Measurements from ENCODE around the gene PPP2R3C.
"Not testable (repeated sequence)": the region's sequence is repeated elsewhere in the genome, so short reads cannot be mapped to it uniquely, and the experiment has no call there.

PPP2R3C gene

GRCh38 chr14:35113308-35113950 lies 8.4 kb downstream of the PPP2R3C start:
- Mint-ChIP-seq H3K36me3 (ENCODE audit: low read depth) (peaks cover 62% of the 10 kb centered on the region), H3K27me3 (ENCODE audit: low read depth) (no peaks in the 10 kb centered on the region), H3K4me3 (no peak overlapping the region), H3K27ac (no peak overlapping the region), H3K9me3 (no peaks in the 10 kb centered on the region), H3K4me1 (ENCODE audit: low read depth) (peaks cover 10% of the 10 kb centered on the region)
- no peak for DNase-seq (ENCODE audit: low spot score)

GRCh38 chr14:35112641-35113040 lies 9.1 kb downstream of the PPP2R3C start:
- Mint-ChIP-seq H3K27me3 (ENCODE audit: low read depth) (no peaks in the 10 kb centered on the region), H3K9me3 (no peaks in the 10 kb centered on the region), H3K4me3 (no peak overlapping the region), H3K4me1 (ENCODE audit: low read depth) (peaks cover 12% of the 10 kb centered on the region), H3K27ac (no peak overlapping the region), H3K36me3 (ENCODE audit: low read depth) (peaks cover 62% of the 10 kb centered on the region)
- DNase-seq (ENCODE audit: low spot score), result no peak

DNA sequence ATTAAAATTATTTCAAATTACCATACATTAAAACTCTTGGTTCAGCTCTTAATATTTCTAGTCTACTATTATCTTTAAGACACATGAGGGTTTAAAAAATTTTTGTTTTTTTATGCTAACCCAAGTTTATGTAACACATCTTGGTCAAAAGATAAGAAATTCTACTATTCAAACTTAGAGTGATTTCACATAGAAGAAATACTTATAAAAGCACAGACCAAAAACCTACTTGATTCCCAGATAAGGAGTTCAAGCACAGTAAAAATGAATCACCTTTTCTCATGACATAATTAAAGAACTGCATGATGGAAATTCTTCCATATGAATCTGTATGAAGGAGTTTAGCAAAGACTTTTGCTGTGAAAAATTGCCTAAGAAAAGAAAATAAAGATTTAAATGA lies 13.9 kb downstream of the PPP2R3C start:
- no peak for DNase-seq (ENCODE audit: low spot score)
- Mint-ChIP-seq H3K9me3 (no peaks in the 10 kb centered on the region), H3K36me3 (ENCODE audit: low read depth) (peaks cover 60% of the 10 kb centered on the region), H3K4me3 (no peak overlapping the region), H3K27me3 (ENCODE audit: low read depth) (no peaks in the 10 kb centered on the region), H3K27ac (peak overlapping the region; percentile 55), H3K4me1 (ENCODE audit: low read depth) (peaks cover 10% of the 10 kb centered on the region)

DNA sequence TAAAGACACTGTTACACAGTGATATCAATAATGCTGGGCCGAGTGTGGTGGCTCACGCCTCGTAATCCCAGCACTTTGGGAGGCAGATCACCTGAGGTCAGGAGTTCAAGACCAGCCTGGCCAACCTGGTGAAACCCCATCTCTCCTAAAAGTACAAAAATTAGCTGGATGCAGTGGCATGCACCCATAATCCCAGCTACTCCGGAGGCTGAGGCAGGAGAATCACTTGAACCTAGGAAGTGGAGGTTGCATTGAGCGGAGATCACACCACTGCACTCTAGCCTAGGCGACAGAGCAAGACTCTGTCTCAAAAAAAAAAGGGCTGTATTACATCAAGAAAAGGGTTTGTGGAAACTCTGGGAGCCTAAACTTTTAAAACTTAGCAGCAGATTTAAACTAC lies 27.1 kb downstream of the PPP2R3C start:
- H3K36me3 Mint-ChIP-seq (ENCODE audit: low read depth), result peaks cover 44% of the 10 kb centered on the region
- not testable (repeated sequence) for H3K9me3 Mint-ChIP-seq; H3K27ac Mint-ChIP-seq; H3K4me1 Mint-ChIP-seq (ENCODE audit: low read depth); H3K27me3 Mint-ChIP-seq (ENCODE audit: low read depth); DNase-seq (ENCODE audit: low spot score); H3K4me3 Mint-ChIP-seq

GRCh38 chr14:35088514-35088913 lies 33.3 kb downstream of the PPP2R3C start:
- H3K27ac Mint-ChIP-seq, result no peak overlapping the region
- H3K9me3 Mint-ChIP-seq, result no peaks in the 10 kb centered on the region
- no peak for DNase-seq (ENCODE audit: low spot score)
- H3K36me3 Mint-ChIP-seq (ENCODE audit: low read depth), result peaks cover 34% of the 10 kb centered on the region
- no peak overlapping the region for H3K4me3 Mint-ChIP-seq
- H3K27me3 Mint-ChIP-seq (ENCODE audit: low read depth), result no peaks in the 10 kb centered on the region
- H3K4me1 Mint-ChIP-seq (ENCODE audit: low read depth), result peaks cover 2% of the 10 kb centered on the region

DNA sequence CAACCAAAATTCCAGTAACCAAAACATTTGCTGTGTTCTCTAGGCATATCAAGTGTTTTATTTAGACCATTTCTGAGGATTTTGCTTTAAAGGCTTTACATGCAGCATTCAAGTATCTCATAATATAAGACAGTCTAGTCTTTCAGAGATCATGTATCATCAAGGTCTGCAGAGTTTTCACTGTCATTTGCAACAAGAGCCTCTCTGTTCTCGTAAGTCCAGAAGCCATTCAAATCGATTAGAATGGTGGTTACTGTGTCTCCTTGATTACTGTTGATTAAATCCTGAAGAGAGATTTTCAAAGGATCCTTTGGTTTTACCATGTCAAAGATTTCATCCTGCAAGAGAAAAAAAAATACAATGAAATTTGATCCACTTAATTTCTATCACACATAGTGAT lies 36.3 kb downstream of the PPP2R3C start:
- no peak overlapping the region for H3K27ac Mint-ChIP-seq
- no peaks in the 10 kb centered on the region for H3K9me3 Mint-ChIP-seq
- DNase-seq (ENCODE audit: low spot score), result no peak
- no peaks in the 10 kb centered on the region for H3K27me3 Mint-ChIP-seq (ENCODE audit: low read depth)
- H3K4me1 Mint-ChIP-seq (ENCODE audit: low read depth), result peaks cover 2% of the 10 kb centered on the region
- H3K4me3 Mint-ChIP-seq, result no peak overlapping the region
- peaks cover 31% of the 10 kb centered on the region for H3K36me3 Mint-ChIP-seq (ENCODE audit: low read depth)

GRCh38 chr14:35083530-35084150 lies 38.1 kb downstream of the PPP2R3C start:
- H3K27ac Mint-ChIP-seq, result no peak overlapping the region
- no peak overlapping the region for H3K4me3 Mint-ChIP-seq
- H3K27me3 Mint-ChIP-seq (ENCODE audit: low read depth), result no peaks in the 10 kb centered on the region
- no peak for DNase-seq (ENCODE audit: low spot score)
- H3K36me3 Mint-ChIP-seq (ENCODE audit: low read depth), result peaks cover 32% of the 10 kb centered on the region
- H3K9me3 Mint-ChIP-seq, result no peaks in the 10 kb centered on the region
- peaks cover 2% of the 10 kb centered on the region for H3K4me1 Mint-ChIP-seq (ENCODE audit: low read depth)

GRCh38 chr14:35079742-35080141 lies 42.0 kb downstream of the PPP2R3C start:
- Mint-ChIP-seq H3K27ac (no peak overlapping the region), H3K4me3 (no peak overlapping the region), H3K4me1 (ENCODE audit: low read depth) (no peaks in the 10 kb centered on the region), H3K9me3 (no peaks in the 10 kb centered on the region), H3K36me3 (ENCODE audit: low read depth) (peaks cover 20% of the 10 kb centered on the region), H3K27me3 (ENCODE audit: low read depth) (no peaks in the 10 kb centered on the region)
- DNase-seq (ENCODE audit: low spot score), result no peak

DNA sequence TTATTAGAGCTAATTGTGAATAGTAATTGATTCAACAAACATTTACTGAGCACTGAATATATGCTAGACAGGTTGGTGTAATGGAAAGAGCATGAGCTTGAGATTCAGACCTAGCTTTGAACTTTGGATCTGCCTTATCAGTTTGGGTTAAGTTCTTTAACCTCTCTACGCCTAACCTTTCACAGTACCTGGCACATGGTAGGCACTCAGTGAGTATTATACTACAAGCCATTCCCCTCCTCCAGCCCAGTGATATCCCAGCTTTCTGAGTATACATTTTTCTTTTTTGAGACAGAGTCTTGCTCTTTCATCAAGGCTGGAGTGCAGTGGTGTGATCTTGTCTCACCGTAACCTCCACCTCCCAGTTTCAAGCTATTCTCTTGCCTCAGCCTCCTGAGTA lies 43.7 kb downstream of the PPP2R3C start:
- no peaks in the 10 kb centered on the region for H3K27me3 Mint-ChIP-seq (ENCODE audit: low read depth)
- no peaks in the 10 kb centered on the region for H3K4me1 Mint-ChIP-seq (ENCODE audit: low read depth)
- no peak overlapping the region for H3K4me3 Mint-ChIP-seq
- no peaks in the 10 kb centered on the region for H3K9me3 Mint-ChIP-seq
- H3K36me3 Mint-ChIP-seq (ENCODE audit: low read depth), result peaks cover 17% of the 10 kb centered on the region
- no peak overlapping the region for H3K27ac Mint-ChIP-seq
- no peak for DNase-seq (ENCODE audit: low spot score)

DNA sequence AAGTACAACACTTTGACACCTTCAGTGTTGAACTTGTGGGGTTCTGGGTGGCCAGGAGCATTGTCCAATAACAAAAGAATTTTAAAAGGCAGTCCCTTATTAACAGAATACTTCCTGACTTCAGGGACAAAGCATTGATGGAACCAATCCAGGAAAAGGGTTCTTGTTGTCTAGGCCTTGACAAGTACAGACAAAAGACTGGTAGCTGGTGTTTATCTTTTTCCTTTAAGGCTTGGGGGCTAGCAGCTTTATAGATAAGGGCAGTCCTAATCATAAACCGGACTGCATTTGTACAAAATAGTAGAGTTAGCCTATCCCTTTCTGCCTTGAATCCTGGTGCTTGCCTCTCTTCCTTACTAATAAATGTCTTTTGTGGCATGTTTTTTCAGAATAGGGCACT lies 48.3 kb downstream of the PPP2R3C start:
- no peak for DNase-seq (ENCODE audit: low spot score)
- Mint-ChIP-seq H3K36me3 (ENCODE audit: low read depth) (peaks cover 19% of the 10 kb centered on the region), H3K9me3 (no peaks in the 10 kb centered on the region), H3K27ac (no peak overlapping the region), H3K4me1 (ENCODE audit: low read depth) (no peaks in the 10 kb centered on the region), H3K27me3 (ENCODE audit: low read depth) (no peaks in the 10 kb centered on the region), H3K4me3 (no peak overlapping the region)

GRCh38 chr14:35072226-35072625 lies 49.6 kb downstream of the PPP2R3C start:
- Mint-ChIP-seq H3K4me3 (no peak overlapping the region), H3K27me3 (ENCODE audit: low read depth) (no peaks in the 10 kb centered on the region), H3K27ac (no peak overlapping the region), H3K4me1 (ENCODE audit: low read depth) (no peaks in the 10 kb centered on the region), H3K9me3 (no peaks in the 10 kb centered on the region), H3K36me3 (ENCODE audit: low read depth) (peaks cover 29% of the 10 kb centered on the region)
- DNase-seq (ENCODE audit: low spot score), result no peak

DNA sequence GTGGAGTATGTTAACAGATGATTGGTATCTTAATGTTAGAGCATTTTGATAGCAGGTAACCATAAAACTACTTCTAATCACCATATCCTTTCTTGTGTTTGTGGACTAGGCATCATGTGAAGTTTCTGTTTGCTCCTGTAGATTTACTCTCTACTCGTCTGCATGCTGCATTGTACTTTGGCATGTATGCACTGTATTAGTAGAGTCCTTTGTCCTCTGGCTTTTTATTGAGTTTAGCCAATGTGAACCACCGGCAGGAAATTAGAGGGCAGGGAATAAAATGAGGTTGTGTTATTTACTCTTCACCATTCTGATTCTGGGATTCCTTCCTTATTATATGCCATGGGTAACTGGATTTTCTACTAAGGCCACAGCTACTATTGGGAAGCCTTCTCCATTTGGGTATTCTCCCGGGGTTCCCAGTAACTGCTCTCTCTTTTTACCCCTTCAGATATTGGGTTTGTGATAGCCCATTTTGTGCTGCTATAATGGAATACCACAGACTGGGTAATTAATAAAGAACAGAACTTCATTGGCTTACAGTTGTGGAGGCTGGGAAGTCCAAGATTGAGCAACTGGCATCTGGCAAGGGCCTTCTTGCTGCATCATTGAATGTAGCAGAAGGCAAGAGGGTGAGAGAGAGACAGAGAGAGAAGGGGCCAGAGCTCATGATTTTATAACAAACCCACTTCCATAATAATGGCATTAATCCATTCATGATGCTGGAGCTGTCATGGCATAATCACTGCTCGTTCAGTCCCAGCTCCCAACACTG lies 53.4 kb downstream of the PPP2R3C start:
- peaks cover 28% of the 10 kb centered on the region for H3K36me3 Mint-ChIP-seq (ENCODE audit: low read depth)
- H3K27ac Mint-ChIP-seq, result no peak overlapping the region
- no peak for DNase-seq (ENCODE audit: low spot score)
- no peaks in the 10 kb centered on the region for H3K9me3 Mint-ChIP-seq
- no peak overlapping the region for H3K4me3 Mint-ChIP-seq
- no peaks in the 10 kb centered on the region for H3K27me3 Mint-ChIP-seq (ENCODE audit: low read depth)
- H3K4me1 Mint-ChIP-seq (ENCODE audit: low read depth), result no peaks in the 10 kb centered on the region

DNA sequence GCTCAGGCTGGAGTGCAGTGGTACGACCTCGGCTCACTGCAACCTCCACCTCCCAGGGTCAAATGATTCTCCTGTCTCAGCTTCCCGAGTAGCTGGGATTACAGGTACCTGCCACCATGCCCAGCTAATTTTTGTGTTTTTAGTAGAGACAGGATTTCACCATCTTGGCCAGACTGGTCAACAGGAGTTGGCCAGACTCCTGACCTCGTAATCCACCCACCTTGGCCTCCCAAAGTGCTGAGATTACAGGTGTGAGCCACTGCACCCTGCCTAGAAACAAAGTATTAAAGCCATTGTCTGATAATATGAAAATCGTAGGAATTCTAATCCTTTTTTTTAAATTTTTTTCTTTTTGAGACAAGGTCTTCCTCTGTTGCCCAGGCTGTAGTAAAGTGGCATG lies 56.1 kb downstream of the PPP2R3C start:
- not testable (repeated sequence) for DNase-seq (ENCODE audit: low spot score)
- peaks cover 30% of the 10 kb centered on the region for H3K36me3 Mint-ChIP-seq (ENCODE audit: low read depth)

DNA sequence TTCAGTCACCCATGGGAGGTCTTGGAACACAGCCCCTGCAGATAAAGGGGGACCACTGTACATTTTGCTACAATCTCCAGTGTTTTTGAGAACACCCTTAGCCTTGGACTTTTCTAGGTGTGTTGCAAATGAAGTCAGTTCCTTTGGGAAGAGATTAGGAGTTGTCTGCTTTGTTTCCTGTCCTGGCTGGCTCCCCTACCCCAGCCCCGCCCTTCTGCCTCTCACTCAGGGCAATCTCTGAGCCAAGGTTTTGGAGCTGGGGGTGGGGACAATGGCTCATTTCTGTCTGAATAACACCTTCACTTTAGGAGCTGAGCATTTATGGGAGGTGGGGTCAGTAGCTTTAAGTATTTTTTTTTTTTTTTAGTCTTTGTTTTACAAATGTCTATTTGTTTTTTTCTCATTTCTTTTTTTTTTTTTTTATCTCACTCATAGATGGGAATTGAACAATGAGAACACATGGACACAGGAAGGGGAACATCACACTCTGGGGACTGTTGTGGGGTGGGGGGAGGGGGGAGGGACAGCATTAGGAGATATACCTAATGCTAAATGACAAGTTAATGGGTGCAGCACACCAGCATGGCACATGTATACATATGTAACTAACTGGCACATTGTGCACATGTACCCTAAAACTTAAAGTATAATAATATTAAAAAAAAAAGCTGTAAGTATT lies 60.5 kb downstream of the PPP2R3C start:
- Mint-ChIP-seq H3K27ac (peak overlapping the region; percentile 26), H3K4me1 (ENCODE audit: low read depth) (peaks cover 11% of the 10 kb centered on the region), H3K36me3 (ENCODE audit: low read depth) (peaks cover 29% of the 10 kb centered on the region)
- not testable (repeated sequence) for H3K27me3 Mint-ChIP-seq (ENCODE audit: low read depth); H3K4me3 Mint-ChIP-seq; H3K9me3 Mint-ChIP-seq; DNase-seq (ENCODE audit: low spot score)

More for the DNA sequence above, 56.1 kb downstream of the PPP2R3C start:
- H3K27me3 Mint-ChIP-seq (ENCODE audit: low read depth); H3K4me3 Mint-ChIP-seq; H3K9me3 Mint-ChIP-seq; H3K4me1 Mint-ChIP-seq (ENCODE audit: low read depth); H3K27ac Mint-ChIP-seq: not testable (repeated sequence)

Data from T-helper 2 cell treated with Interferon-gamma antibody and Interleukin-4, amounts not matched to agents 5 μg/mL and 100 μg/mL, for 36 hours (primary cell).